ENCODE data around the gene LIM2. TPM values are rescaled to one million over a fixed set of nuclear protein-coding genes. Genes with fewer than 3 reads are reported as not detected.
"Not testable (repeated sequence)": the region's sequence is repeated elsewhere in the genome, so short reads cannot be mapped to it uniquely, and the experiment has no call there.

LIM2 gene
- total and polyA plus RNA-seq, 2 experiments from 2014 or later: not detected

DNA sequence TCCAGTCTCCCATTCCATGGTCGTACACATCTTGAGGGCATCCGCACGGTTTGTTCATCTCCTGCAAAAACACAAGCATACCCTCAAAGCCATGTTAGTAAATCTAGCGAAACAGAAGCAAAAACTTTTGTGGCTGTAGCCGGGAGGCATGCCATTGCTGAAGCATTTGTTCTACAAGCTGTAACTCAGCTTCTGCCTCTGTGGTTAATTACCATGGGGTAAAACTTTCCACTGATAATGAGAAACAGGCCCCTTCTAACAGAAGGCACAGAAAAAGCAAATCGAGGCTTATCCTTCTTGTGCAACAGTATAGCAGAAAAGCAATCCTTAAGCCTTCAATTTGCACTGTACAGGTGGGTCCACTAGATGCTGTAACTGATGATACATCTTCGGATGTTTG, 12.2 kb upstream of the LIM2 start:
- H3K4me1 Mint-ChIP-seq: peaks cover 13% of the 10 kb centered on the region
- peaks cover 46% of the 10 kb centered on the region for H3K9me3 Mint-ChIP-seq
- H3F3A ChIP-seq (replicated peaks; ENCODE audit: low read depth); H3K27ac Mint-ChIP-seq; H3K4me3 ChIP-seq; H3K9me2 ChIP-seq (ENCODE audit: insufficient read depth); H3K27me3 Mint-ChIP-seq (ENCODE audit: insufficient read depth, low read depth, poor library complexity); H3K4me1 ChIP-seq (ENCODE audit: insufficient read depth); ATAC-seq; H3K27ac ChIP-seq (ENCODE audit: low read depth); DNase-seq (ENCODE audit: low spot score); H3K79me2 ChIP-seq (replicated peaks; ENCODE audit: insufficient read depth); H3K4me3 Mint-ChIP-seq; H2AFZ ChIP-seq; H4K20me1 ChIP-seq (replicated peaks; ENCODE audit: insufficient read depth); H3K27me3 ChIP-seq (ENCODE audit: insufficient read depth); H3K4me2 ChIP-seq: not testable (repeated sequence)
- peaks cover 12% of the 10 kb centered on the region for H3K36me3 ChIP-seq (ENCODE audit: insufficient read depth)
- H3K36me3 Mint-ChIP-seq (ENCODE audit: low read depth): peaks cover 58% of the 10 kb centered on the region

GRCh38 chr19:51399231-51399630, 11.5 kb upstream of the LIM2 start:
- TF ChIP-seq ZNF331 (CRISPR knock-in tag; IDR thresholded peaks at IDR 0.05; ENCODE audit: low read depth) (no peak), ZNF462 (CRISPR knock-in tag; IDR thresholded peaks at IDR 0.05) (no peak), ETS1 (IDR thresholded peaks at IDR 0.05) (no peak), POLR2AphosphoS5 (IDR thresholded peaks at IDR 0.05; ENCODE audit: low read depth) (no peak), STAT1 (IDR thresholded peaks at IDR 0.05; ENCODE audit: unreplicated experiment) (no peak), EZH2phosphoT487 (IDR thresholded peaks at IDR 0.05; ENCODE audit: unreplicated experiment) (no peak), ZNF114 (CRISPR knock-in tag; IDR thresholded peaks at IDR 0.05) (no peak), NANOG (IDR thresholded peaks at IDR 0.05; ENCODE audit: borderline replicate concordance) (no peak)
- TF ChIP-seq, protein P1, sequence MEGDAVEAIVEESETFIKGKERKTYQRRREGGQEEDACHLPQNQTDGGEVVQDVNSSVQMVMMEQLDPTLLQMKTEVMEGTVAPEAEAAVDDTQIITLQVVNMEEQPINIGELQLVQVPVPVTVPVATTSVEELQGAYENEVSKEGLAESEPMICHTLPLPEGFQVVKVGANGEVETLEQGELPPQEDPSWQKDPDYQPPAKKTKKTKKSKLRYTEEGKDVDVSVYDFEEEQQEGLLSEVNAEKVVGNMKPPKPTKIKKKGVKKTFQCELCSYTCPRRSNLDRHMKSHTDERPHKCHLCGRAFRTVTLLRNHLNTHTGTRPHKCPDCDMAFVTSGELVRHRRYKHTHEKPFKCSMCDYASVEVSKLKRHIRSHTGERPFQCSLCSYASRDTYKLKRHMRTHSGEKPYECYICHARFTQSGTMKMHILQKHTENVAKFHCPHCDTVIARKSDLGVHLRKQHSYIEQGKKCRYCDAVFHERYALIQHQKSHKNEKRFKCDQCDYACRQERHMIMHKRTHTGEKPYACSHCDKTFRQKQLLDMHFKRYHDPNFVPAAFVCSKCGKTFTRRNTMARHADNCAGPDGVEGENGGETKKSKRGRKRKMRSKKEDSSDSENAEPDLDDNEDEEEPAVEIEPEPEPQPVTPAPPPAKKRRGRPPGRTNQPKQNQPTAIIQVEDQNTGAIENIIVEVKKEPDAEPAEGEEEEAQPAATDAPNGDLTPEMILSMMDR (conservative IDR thresholded peaks at IDR 0.05; ENCODE audit: low read depth in 2 of 2): no peak
- no peaks in the 10 kb centered on the region for H4K20me1 ChIP-seq (replicated peaks; ENCODE audit: insufficient read depth)
- 0 out of 2 replicates have a peak, but pooled peaks cover 3% of the 10 kb centered on the region for H3F3A ChIP-seq (replicated peaks; ENCODE audit: low read depth)
- H3K27me3 ChIP-seq (ENCODE audit: insufficient read depth): no peaks in the 10 kb centered on the region
- H3K36me3 ChIP-seq (ENCODE audit: insufficient read depth): peaks cover 12% of the 10 kb centered on the region
- DNase-seq (ENCODE audit: low spot score): no peak
- H3K27ac ChIP-seq (ENCODE audit: low read depth): no peak overlapping the region
- H3K27ac Mint-ChIP-seq: no peak overlapping the region
- peaks cover 15% of the 10 kb centered on the region for H3K4me1 Mint-ChIP-seq
- no peak overlapping the region for H3K4me3 ChIP-seq
- H3K27me3 Mint-ChIP-seq (ENCODE audit: insufficient read depth, low read depth, poor library complexity): peaks cover 4% of the 10 kb centered on the region
- H3K4me3 Mint-ChIP-seq: no peak overlapping the region
- no peak overlapping the region for H2AFZ ChIP-seq
- H3K79me2 ChIP-seq (replicated peaks; ENCODE audit: insufficient read depth): peaks cover 11% of the 10 kb centered on the region; the same call in 1 of the 2 replicates
- H3K9me2 ChIP-seq (ENCODE audit: insufficient read depth): no peaks in the 10 kb centered on the region
- H3K36me3 Mint-ChIP-seq (ENCODE audit: low read depth): peaks cover 52% of the 10 kb centered on the region
- peaks cover 40% of the 10 kb centered on the region for H3K9me3 Mint-ChIP-seq
- no peak overlapping the region for H3K4me2 ChIP-seq
- no peak for ATAC-seq
- 0 out of 2 replicates have a peak, but pooled peaks cover 8% of the 10 kb centered on the region for H3K4me1 ChIP-seq (ENCODE audit: insufficient read depth)
